Pancreas (tissue), 10 donors: ENCODE results near the gene DCAF6. TPM values are rescaled to one million over a fixed set of nuclear protein-coding genes. Genes with fewer than 3 reads are reported as not detected.
A peak's percentile ranks its signal among the peaks of the same experiment; 100 is the strongest.
"Not testable (repeated sequence)": the region's sequence is repeated elsewhere in the genome, so short reads cannot be mapped to it uniquely, and the experiment has no call there.

Experiments used
- ATAC-seq, 4 donors: fragments of 200-7000 bp; cut with Tn5 transposase; one replicate each; pipeline versions ENCODE4 v1.8.0 to v1.9.1; 2020; ENCODE audit warnings: mild to moderate bottlenecking in 4 of 4, moderate library complexity in 4 of 4
- DNase-seq, 6 donors: peaks; one replicate each; pipeline ENCODE4 v3.0.0-alpha.2; 2020
- FAIRE-seq: peaks from 2 replicates; lab custom pipeline; 2012; peaks lifted over from hg19 to GRCh38; lab: Jason Lieb, UNC
- H3K27ac ChIP-seq, 4 donors: fragments of 200-600 bp; sonication (generic); 1 replicate in 3 of 4; 2 replicates in 1 of 4; pipeline versions ENCODE4 v1.5.0 to v1.8.0; 2020
- H3K27me3 ChIP-seq, 4 donors: fragments of 200-600 bp; one replicate each; pipeline ENCODE4 v1.8.0; 2021
- H3K36me3 ChIP-seq, 3 donors: fragments of 200-600 bp; sonication (generic) in 1 of 3; one replicate each; pipeline versions ENCODE4 v1.5.0 to v1.8.0; 2020 to 2021
- H3K4me1 ChIP-seq, 3 donors: fragments of 200-600 bp; one replicate each; pipeline ENCODE4 v1.8.0; 2021
- H3K4me3 ChIP-seq, 4 donors: fragments of 200-600 bp; sonication (generic) in 2 of 4; one replicate each; pipeline versions ENCODE4 v1.5.0 to v1.8.0; 2020 to 2021
- H3K9me3 ChIP-seq, 4 donors: fragments of 200-600 bp; one replicate each; pipeline ENCODE4 v1.8.0; 2021
- CTCF ChIP-seq, 4 donors: fragments of 200-600 bp; sonication (generic) in 3 of 4; IDR thresholded peaks; one replicate each; pipeline versions ENCODE4 v1.5.0 to v1.8.0; 2021; ENCODE audit warnings: antibody characterized with exemption in 4 of 4
- WGBS, 2 donors: extraction: QIAGEN DNeasy Blood & Tissue Kit; methylation state at CpG; one replicate each; pipeline ENCODE4 v1.1.7; 2013; 5-methylcytosine and 5-hydroxymethylcytosine counted together
- intact Hi-C, 3 donors: fragments of 100-400 bp; cut with DNase I; formaldehyde crosslinking; loops; one replicate each; pipeline versions ENCODE4 v1.11.1 to v1.14.2; 2022
- polyA plus RNA-seq, 2 donors: library from polyadenylated mRNA; stranded (reverse); fragments of 200-250 nt; gene quantifications; one replicate each; pipeline ENCODE4 v1.2.3, GENCODE V29; 2013
- total RNA-seq, 6 donors: library from RNA; stranded (reverse); fragmentation: NEBNext Ultra II Directional in 4 of 6; extraction: Animal tissue kit (Norgen Biotek cat#: 25700) in 4 of 6; gene quantifications; one replicate each; pipeline versions ENCODE4 v1.2.1 to v1.2.4, GENCODE V29; 2021 to 2023
- donor health status: healthy with polysubstance abuse.
- donor health status: DM: no; HTN: no; CAD: no; lungs with moderate emphysema.
- donor health status: DM: no; HTN: no; CAD: no.
- donor health status: control.
- donor health status: control.
- donor health status: Bipolar disorder and iron deficiency.
- donor health status: DM: yes; HTN: yes; CAD: no.
- donor health status: DM: no; HTN: no; CAD: no.
- donor health status: DM: no; HTN: no; CAD: no.
- donor health status: DM: yes; HTN: yes; CAD: no.

The DCAF6 gene
- total and polyA plus RNA-seq, 8 donors, result 11.4 to 31.9 (median 20.0) TPM

DNA sequence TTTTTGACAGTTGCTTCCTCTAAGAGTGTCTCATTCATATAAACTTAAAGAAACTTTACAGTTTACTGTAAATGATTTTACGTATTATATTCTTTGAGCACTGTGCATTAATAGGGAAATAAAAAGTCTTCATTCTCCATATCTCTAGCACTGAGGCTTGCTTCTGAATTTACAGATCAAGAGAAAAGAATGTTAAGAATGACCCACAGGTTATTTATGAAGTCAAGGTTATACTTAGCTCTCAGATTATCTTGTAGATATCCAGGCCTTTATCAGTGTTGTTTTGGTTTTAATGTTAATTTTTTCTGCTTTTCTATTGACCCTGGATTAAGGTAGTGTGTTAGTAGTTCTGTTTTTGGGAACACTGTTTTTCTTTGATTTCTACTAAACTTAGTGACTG is 108.8 kb downstream of the DCAF6 start:
- Histone ChIP-seq H3K36me3 (no peaks in the 10 kb centered on the region), H3K4me3 (no peak overlapping the region), H3K9me3 (no peaks in the 10 kb centered on the region), H3K4me1 (peaks cover 0 to 11% (median 0%) of the 10 kb centered on the region in 3 donors), H3K27me3 (no peaks in the 10 kb centered on the region), H3K27ac (no peak overlapping the region)
- ATAC-seq (peak in 1 of 4 donors; percentile 51), FAIRE-seq (no peak), DNase-seq (no peak)
- intact Hi-C loops, result no loop called here
- 73 to 95% methylated on average over 1 of the region's 1 CpG for WGBS, 2 donors
- no peak for TF ChIP-seq CTCF (IDR thresholded peaks at IDR 0.05)

- Histone ChIP-seq H3K27ac (no peak overlapping the region), H3K4me3 (no peak overlapping the region), H3K9me3 (no peaks in the 10 kb centered on the region), H3K36me3 (no peaks in the 10 kb centered on the region), H3K27me3 (no peaks in the 10 kb centered on the region), H3K4me1 (peaks cover 0 to 10% (median 0%) of the 10 kb centered on the region in 3 donors)
- no peak for TF ChIP-seq CTCF (IDR thresholded peaks at IDR 0.05)
- FAIRE-seq (no peak), DNase-seq (no peak), ATAC-seq (no peak)
- WGBS, 2 donors, result 83 to 91% methylated on average over 1 of the region's 1 CpG
- intact Hi-C loops, result no loop called here
Measured at GRCh38 chr1:168050307-168050706, 113.8 kb downstream of the DCAF6 start.

DNA sequence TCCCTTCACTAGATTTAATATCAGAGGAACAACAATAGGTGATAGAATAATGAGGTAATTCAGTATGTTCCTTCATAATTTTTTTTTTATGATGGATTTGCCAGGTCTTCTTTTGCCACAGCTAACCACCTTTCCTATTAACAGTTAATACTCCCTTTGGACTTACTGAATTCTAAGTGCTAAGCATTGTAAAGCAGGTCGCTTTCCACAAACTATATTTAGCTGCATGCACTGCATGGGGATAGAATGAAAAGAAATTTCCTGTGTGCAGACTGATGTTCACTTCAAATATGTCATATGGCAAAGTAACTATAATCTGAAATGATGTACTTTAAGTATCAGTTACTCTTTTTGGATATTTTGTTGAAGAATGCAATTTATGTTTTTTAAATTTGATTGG is 114.4 kb downstream of the DCAF6 start:
- TF ChIP-seq CTCF (IDR thresholded peaks at IDR 0.05), result no peak
- no peak overlapping the region for H3K27ac ChIP-seq
- FAIRE-seq (no peak), DNase-seq (no peak), ATAC-seq (no peak)
- H3K4me1 ChIP-seq, result peaks cover 0 to 4% (median 0%) of the 10 kb centered on the region in 3 donors
- no peaks in the 10 kb centered on the region for H3K27me3 ChIP-seq
- 89 to 92% methylated on average over 1 of the region's 1 CpG for WGBS, 2 donors
- H3K36me3 ChIP-seq, result no peaks in the 10 kb centered on the region
- intact Hi-C loops, result no loop called here
- H3K4me3 ChIP-seq, result no peak overlapping the region
- no peaks in the 10 kb centered on the region for H3K9me3 ChIP-seq

GRCh38 chr1:168053681-168054080 is 117.2 kb downstream of the DCAF6 start:
- no peak for TF ChIP-seq CTCF (IDR thresholded peaks at IDR 0.05)
- ATAC-seq, result no peak
- WGBS, 2 donors, result 85 to 89% methylated on average over 2 of the region's 2 CpGs
- no peak for FAIRE-seq
- H3K27me3 ChIP-seq, result no peaks in the 10 kb centered on the region
- no peaks in the 10 kb centered on the region for H3K4me1 ChIP-seq
- no peak overlapping the region for H3K27ac ChIP-seq
- H3K36me3 ChIP-seq, result no peaks in the 10 kb centered on the region
- H3K9me3 ChIP-seq, result no peaks in the 10 kb centered on the region
- DNase-seq, result no peak
- H3K4me3 ChIP-seq, result no peak overlapping the region
- intact Hi-C loops, result no loop called here

GRCh38 chr1:168054117-168054516 is 117.6 kb downstream of the DCAF6 start:
- intact Hi-C loops, result no loop called here
- Histone ChIP-seq H3K36me3 (no peaks in the 10 kb centered on the region), H3K4me3 (no peak overlapping the region), H3K27me3 (no peaks in the 10 kb centered on the region), H3K9me3 (no peaks in the 10 kb centered on the region), H3K4me1 (no peaks in the 10 kb centered on the region), H3K27ac (no peak overlapping the region)
- no peak for TF ChIP-seq CTCF (IDR thresholded peaks at IDR 0.05)
- no peak for DNase-seq
- FAIRE-seq, result no peak
- 86 to 88% methylated on average over 3 of the region's 3 CpGs for WGBS, 2 donors
- ATAC-seq, result peak in 2 of 4 donors; percentile 41 to 57

DNA sequence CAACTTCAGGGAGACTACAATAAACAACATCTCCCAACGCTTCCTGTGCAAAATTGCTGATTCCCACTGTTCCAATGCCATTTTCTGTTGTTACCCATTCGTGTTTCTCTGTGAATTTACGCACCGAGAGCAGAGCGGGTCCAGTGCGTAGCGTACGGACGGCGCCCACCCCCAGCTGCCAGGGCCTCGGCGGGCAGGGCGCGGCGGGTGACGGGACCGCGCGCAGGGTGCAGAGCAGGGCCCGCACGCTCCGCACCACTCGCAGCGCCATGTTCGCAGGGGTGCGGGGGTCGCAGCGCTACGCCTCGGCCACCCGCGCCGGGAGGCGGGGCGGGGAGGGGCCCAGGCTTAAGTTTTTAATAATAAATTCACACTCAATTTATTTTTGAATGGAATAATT is 119.7 kb downstream of the DCAF6 start:
- FAIRE-seq, H3K27me3 ChIP-seq, intact Hi-C loops, H3K4me1 ChIP-seq, DNase-seq, H3K36me3 ChIP-seq, H3K27ac ChIP-seq, H3K9me3 ChIP-seq, H3K4me3 ChIP-seq: not testable (repeated sequence)
- ATAC-seq, result peak in 2 of 4 donors; percentile 64 to 65
- WGBS, 2 donors, result 73 to 77% methylated on average over 23 to 32 of the region's 35 CpGs
